Panc1 (cell line): ENCODE measurements around the gene CCDC9. TPM values are rescaled to one million over a fixed set of nuclear protein-coding genes. Genes with fewer than 3 reads are reported as not detected.
A peak's percentile ranks its signal among the peaks of the same experiment; 100 is the strongest.

Experiments
- ATAC-seq: fragments of 200-7000 bp; cut with Tn5 transposase; 2 replicates; pipeline ENCODE4 v1.9.1; 2020; ENCODE audit warnings: mild to moderate bottlenecking, moderate library complexity
- BruUV-seq: library from RNA; stranded (reverse); fragments of 400-500 nt; replicated peaks from 2 replicates; lab custom pipeline; 2021; lab: Mats Ljungman, UMichigan
- CTCF ChIA-PET: fragments of 300-600 bp; sonication (Branson Sonifier 250); formaldehyde crosslinking; loops from one replicate; lab custom pipeline; 2022; ENCODE audit warnings: antibody characterized with exemption; lab: Charles Lee
- POLR2A ChIA-PET: fragments of 300-600 bp; sonication (Branson Sonifier 250); formaldehyde crosslinking; loops from one replicate; lab custom pipeline; 2022; ENCODE audit warnings: antibody characterized with exemption; lab: Charles Lee
- DNase-seq: peaks from one replicate; pipeline ENCODE4 v3.0.0-alpha.2; 2010; ENCODE audit warnings: low read depth, low spot score
- H3K27ac ChIP-seq: 2 replicates; pipeline ENCODE4 v1.5.1; 2011; ENCODE audit warnings: mild to moderate bottlenecking, low read length, inconsistent platforms
- H3K27me3 ChIP-seq: fragments of 200-500 bp; sonication (Bioruptor generic); 2 replicates; pipeline ENCODE4 v1.6.0; 2014; ENCODE audit warnings: low read length, inconsistent platforms; ENCODE audit not compliant: control insufficient read depth, insufficient read depth
- H3K36me3 ChIP-seq: fragments of 200-500 bp; sonication (Bioruptor generic); 2 replicates; pipeline ENCODE4 v1.5.1; 2014; ENCODE audit warnings: inconsistent platforms, mild to moderate bottlenecking, low read length, moderate library complexity; ENCODE audit not compliant: control insufficient read depth, insufficient read depth
- H3K4me1 ChIP-seq: 2 replicates; pipeline ENCODE4 v1.5.1; 2011; ENCODE audit warnings: inconsistent platforms, mild to moderate bottlenecking, low read length, moderate library complexity; ENCODE audit not compliant: control insufficient read depth, insufficient read depth
- H3K4me3 ChIP-seq, 2 experiments: 2 replicates each; pipeline ENCODE4 v1.5.1; 2011 to 2012; ENCODE audit warnings: low read depth in 2 of 2, low read length in 2 of 2, mild to moderate bottlenecking in 2 of 2, inconsistent platforms in 1 of 2, moderate library complexity in 1 of 2
- H3K9me3 ChIP-seq: fragments of 200-500 bp; sonication (Bioruptor generic); 2 replicates; pipeline ENCODE4 v1.5.1; 2014; ENCODE audit warnings: low read depth, mild to moderate bottlenecking, inconsistent platforms, low read length, moderate library complexity; ENCODE audit not compliant: control insufficient read depth, insufficient read depth
- CTCF ChIP-seq: fragments of 450-650 bp; IDR thresholded peaks from 2 replicates; pipeline ENCODE4 v1.5.1; 2017; ENCODE audit warnings: mild to moderate bottlenecking
- POLR2AphosphoS5 ChIP-seq: IDR thresholded peaks from 2 replicates; pipeline ENCODE4 v1.6.1; 2012; ENCODE audit warnings: mild to moderate bottlenecking, low read depth, low read length, moderate library complexity
- SIN3A ChIP-seq: IDR thresholded peaks from 2 replicates; pipeline ENCODE4 v1.6.1; 2012; ENCODE audit warnings: low read depth, mild to moderate bottlenecking, low read length, moderate library complexity, borderline replicate concordance; ENCODE audit not compliant: insufficient read depth
- TCF7L2 ChIP-seq: IDR thresholded peaks from 2 replicates; pipeline ENCODE4 v1.6.1; 2011; ENCODE audit warnings: mild to moderate bottlenecking, low read depth, low read length, inconsistent platforms
- in situ Hi-C: cut with HindIII; loops from 2 replicates; pipeline ENCODE4 v1.10.0; 2016; ENCODE audit warnings: low sequenced_read_pairs, low pct_unique_long_range_greater_than_20kb
- intact Hi-C: fragments of 100-400 bp; cut with micrococcal nuclease; formaldehyde crosslinking; loops from one replicate; pipeline ENCODE4 v1.10.0; 2022; ENCODE audit not compliant: unreplicated experiment
- total RNA-seq: library from RNA; stranded (reverse); gene quantifications from one replicate; pipeline ENCODE4 v1.2.1, GENCODE V29; 2021; ENCODE audit not compliant: unreplicated experiment
- TF ChIP-seq, protein P1 (sequence below), 2 experiments: IDR thresholded peaks; 2 replicates each; pipeline ENCODE4 v1.6.1; 2011 to 2012; ENCODE audit warnings: low read depth in 2 of 2, control low read depth in 1 of 2, low read length in 1 of 2, mild to moderate bottlenecking in 1 of 2, moderate library complexity in 1 of 2; ENCODE audit not compliant: insufficient read depth in 1 of 2

CCDC9 gene
- total RNA-seq, 1 experiment from 2014 or later: 29.2 TPM

- ChIA-PET POLR2A (no interaction called here), CTCF (no interaction called here)
- ATAC-seq (no peak), DNase-seq (no peak)
- Histone ChIP-seq H3K27me3 (no peaks in the 10 kb centered on the region), H3K27ac (peak overlapping the region; percentile 91), H3K4me1 (peaks cover 6% of the 10 kb centered on the region), H3K9me3 (no peaks in the 10 kb centered on the region), H3K36me3 (no peaks in the 10 kb centered on the region; the same call in 1 of the 2 replicates), H3K4me3 (peak overlapping the region; percentile 65 to 89; a peak in 3 of 4 replicates)
- TF ChIP-seq, protein P1, sequence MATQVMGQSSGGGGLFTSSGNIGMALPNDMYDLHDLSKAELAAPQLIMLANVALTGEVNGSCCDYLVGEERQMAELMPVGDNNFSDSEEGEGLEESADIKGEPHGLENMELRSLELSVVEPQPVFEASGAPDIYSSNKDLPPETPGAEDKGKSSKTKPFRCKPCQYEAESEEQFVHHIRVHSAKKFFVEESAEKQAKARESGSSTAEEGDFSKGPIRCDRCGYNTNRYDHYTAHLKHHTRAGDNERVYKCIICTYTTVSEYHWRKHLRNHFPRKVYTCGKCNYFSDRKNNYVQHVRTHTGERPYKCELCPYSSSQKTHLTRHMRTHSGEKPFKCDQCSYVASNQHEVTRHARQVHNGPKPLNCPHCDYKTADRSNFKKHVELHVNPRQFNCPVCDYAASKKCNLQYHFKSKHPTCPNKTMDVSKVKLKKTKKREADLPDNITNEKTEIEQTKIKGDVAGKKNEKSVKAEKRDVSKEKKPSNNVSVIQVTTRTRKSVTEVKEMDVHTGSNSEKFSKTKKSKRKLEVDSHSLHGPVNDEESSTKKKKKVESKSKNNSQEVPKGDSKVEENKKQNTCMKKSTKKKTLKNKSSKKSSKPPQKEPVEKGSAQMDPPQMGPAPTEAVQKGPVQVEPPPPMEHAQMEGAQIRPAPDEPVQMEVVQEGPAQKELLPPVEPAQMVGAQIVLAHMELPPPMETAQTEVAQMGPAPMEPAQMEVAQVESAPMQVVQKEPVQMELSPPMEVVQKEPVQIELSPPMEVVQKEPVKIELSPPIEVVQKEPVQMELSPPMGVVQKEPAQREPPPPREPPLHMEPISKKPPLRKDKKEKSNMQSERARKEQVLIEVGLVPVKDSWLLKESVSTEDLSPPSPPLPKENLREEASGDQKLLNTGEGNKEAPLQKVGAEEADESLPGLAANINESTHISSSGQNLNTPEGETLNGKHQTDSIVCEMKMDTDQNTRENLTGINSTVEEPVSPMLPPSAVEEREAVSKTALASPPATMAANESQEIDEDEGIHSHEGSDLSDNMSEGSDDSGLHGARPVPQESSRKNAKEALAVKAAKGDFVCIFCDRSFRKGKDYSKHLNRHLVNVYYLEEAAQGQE (IDR thresholded peaks at IDR 0.05; ENCODE audit: insufficient read depth in 1 of 2, low read depth in 2 of 2, low read length in 1 of 2): no peak
- TF ChIP-seq POLR2AphosphoS5 (no peak), CTCF (no peak), SIN3A (no peak), TCF7L2 (no peak)
- BruUV-seq: no TSS peak
- in situ Hi-C loops: no loop called here
- intact Hi-C loops: no loop called here
Measured at GRCh38 chr19:47258434-47258833, 2.1 kb downstream of the CCDC9 start.

GRCh38 chr19:47258895-47259555 is 2.7 kb downstream of the CCDC9 start:
- DNase-seq (no peak), ATAC-seq (no peak)
- Histone ChIP-seq H3K27me3 (no peaks in the 10 kb centered on the region), H3K4me1 (peaks cover 6% of the 10 kb centered on the region), H3K9me3 (no peaks in the 10 kb centered on the region), H3K27ac (peak overlapping the region; percentile 9; the same call in 1 of the 2 replicates), H3K36me3 (no peaks in the 10 kb centered on the region; the same call in 1 of the 2 replicates), H3K4me3 (no peak overlapping the region)
- ChIA-PET CTCF (no interaction called here), POLR2A (no interaction called here)
- BruUV-seq: no TSS peak
- in situ Hi-C loops (no loop called here), intact Hi-C loops (no loop called here)
- TF ChIP-seq, protein P1 (IDR thresholded peaks at IDR 0.05; ENCODE audit: insufficient read depth in 1 of 2, low read depth in 2 of 2, low read length in 1 of 2): no peak
- TF ChIP-seq CTCF: no peak
- TF ChIP-seq SIN3A: no peak
- TF ChIP-seq POLR2AphosphoS5: no peak
- no peak for TF ChIP-seq TCF7L2
